GM20431 (cell line): Measurements from ENCODE around the gene RNU2-63P.
"Not testable (repeated sequence)": the region's sequence is repeated elsewhere in the genome, so short reads cannot be mapped to it uniquely, and the experiment has no call there.

Experiments
- in situ Hi-C: fragments of 300-500 bp; cut with MseI, MboI; formaldehyde crosslinking; loops from one replicate; pipeline ENCODE4 v1.15.0; 2020; ENCODE audit warnings: low sequenced_read_pairs; ENCODE audit not compliant: unreplicated experiment

RNU2-63P gene

DNA sequence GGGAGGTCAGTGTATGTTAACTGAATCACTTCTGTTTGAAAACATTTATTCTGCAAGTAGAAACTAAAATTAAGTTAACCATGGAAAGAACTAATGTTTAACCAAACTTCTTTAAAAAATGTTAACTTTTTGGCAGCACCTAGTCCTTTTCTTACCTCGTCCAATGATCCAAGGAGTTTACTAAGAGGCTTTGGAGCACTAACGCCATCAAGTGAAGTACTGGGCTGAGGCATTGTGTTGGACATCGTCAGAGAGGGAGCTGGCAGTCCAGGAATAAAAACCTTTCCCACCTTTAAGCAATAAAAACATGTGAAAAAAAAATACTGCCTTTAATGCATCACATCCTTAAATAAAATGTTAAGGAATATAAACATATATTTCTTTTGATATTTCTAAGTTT, 23.8 kb downstream of the RNU2-63P start:
- in situ Hi-C loops, result not testable (repeated sequence)

DNA sequence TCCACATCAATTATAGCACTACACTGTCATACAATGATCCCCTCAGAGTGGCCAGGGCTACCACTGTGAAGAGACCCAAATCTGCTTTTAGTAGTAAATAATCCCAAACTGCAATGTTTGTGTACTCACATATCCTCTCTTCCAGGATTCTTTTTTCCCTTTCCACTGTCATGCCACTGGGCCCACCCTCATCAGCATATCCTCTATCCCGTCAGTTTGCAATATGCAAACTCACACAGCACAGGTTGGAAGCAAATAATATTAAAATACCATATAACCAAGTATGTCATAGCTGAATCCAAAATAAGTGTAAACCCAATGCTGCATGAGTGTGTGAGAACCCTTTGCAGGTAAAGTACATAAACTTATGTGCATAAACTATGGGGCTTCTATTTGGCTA, 28.9 kb downstream of the RNU2-63P start:
- in situ Hi-C loops, result not testable (repeated sequence)

- in situ Hi-C loops, result not testable (repeated sequence)
Measured at GRCh38 chr2:87985902-87986301, 30.4 kb downstream of the RNU2-63P start.

GRCh38 chr2:87981182-87981581, 35.2 kb downstream of the RNU2-63P start:
- in situ Hi-C loops, result not testable (repeated sequence)

DNA sequence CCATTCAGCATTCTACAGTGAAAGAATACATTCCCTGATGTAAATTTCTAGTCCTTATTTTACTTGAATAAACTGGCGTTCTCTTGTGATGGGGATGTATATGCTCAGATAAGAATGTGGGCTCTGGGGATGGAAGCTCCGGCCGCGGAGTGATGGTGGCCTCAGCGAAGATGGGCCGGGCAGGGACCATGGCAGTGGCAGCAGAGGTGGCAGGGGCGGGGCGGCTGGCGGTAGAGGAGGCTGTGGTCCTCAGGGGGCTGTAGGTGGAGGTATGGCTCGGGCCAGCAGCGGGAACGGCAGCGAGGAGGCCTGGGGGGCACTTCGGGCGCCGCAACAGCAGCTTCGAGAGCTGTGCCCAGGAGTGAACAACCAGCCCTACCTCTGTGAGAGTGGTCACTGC, 44.0 kb downstream of the RNU2-63P start:
- in situ Hi-C loops, result not testable (repeated sequence)
